Stimulated activated memory B cell treated with anti-CD40 and anti-IgM and Interleukin-4, amounts not matched to agents 10 μg/mL and 1 μg/mL and 100 μg/mL, for 72 hours (primary cell): ENCODE results near the gene ANKS1B.
"Not testable (repeated sequence)": the region's sequence is repeated elsewhere in the genome, so short reads cannot be mapped to it uniquely, and the experiment has no call there.

Source experiments
- ATAC-seq: fragments of 150-1000 bp; cut with Tn5 transposase; 2 replicates; pipeline ENCODE4 v1.10.0; 2021
- H3K27ac Mint-ChIP-seq: one replicate; pipeline ENCODE4 v1.8.0; 2022; ENCODE audit warnings: mild to moderate bottlenecking, mixed read lengths
- H3K27me3 Mint-ChIP-seq: one replicate; pipeline ENCODE4 v1.8.0; 2022; ENCODE audit warnings: mixed read lengths
- H3K36me3 Mint-ChIP-seq: one replicate; pipeline ENCODE4 v1.8.0; 2022; ENCODE audit warnings: mixed read lengths
- H3K4me1 Mint-ChIP-seq: one replicate; pipeline ENCODE4 v1.8.0; 2022; ENCODE audit warnings: mixed read lengths
- H3K4me3 Mint-ChIP-seq: one replicate; pipeline ENCODE4 v1.8.0; 2022; ENCODE audit warnings: mild to moderate bottlenecking, moderate library complexity, mixed read lengths
- H3K9me3 Mint-ChIP-seq: one replicate; pipeline ENCODE4 v1.8.0; 2022; ENCODE audit warnings: mixed read lengths

ANKS1B gene

DNA sequence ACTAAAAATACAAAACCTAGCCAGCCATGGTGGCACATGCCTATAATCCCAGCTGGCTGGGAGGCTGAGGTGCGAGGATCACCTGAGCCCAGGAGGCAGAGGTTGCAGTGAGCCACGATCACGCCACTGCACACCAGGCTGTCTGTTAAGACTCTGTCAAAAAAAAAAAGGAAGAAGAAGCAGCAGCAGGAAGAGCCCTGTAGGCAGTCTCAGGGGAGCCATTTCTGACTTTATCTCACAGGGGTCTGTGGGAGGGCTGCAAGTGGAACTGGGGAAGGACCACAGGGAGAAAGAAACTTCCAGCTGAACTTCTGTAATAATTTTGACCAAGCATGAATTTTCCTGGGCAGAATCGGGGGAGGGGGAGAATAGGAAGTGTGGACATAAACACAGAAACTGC lies 304.5 kb downstream of the ANKS1B start:
- no peak overlapping the region for H3K4me3 Mint-ChIP-seq
- no peaks in the 10 kb centered on the region for H3K27me3 Mint-ChIP-seq
- no peak for ATAC-seq
- no peaks in the 10 kb centered on the region for H3K4me1 Mint-ChIP-seq
- no peak overlapping the region for H3K27ac Mint-ChIP-seq
- H3K9me3 Mint-ChIP-seq = peaks cover 12% of the 10 kb centered on the region
- H3K36me3 Mint-ChIP-seq = no peaks in the 10 kb centered on the region

DNA sequence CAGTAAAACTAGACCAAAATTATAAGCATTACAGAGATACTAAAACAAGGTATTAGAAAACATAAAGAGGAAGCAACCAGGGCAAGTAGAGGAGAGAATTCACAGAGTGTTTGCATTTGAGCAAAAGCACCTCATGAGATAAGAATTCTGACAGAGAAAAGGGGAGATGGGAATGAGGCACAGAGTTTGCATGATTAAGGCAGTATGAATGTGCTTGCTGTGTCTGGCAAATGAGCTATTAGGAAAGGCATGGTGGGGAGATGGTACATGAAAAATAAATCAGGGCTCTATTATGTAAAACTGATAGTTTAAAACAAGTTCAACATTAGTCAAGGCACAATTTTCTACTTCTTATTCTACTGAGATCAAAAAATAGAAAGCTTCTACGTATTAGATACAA lies 314.1 kb downstream of the ANKS1B start:
- Mint-ChIP-seq H3K27me3 (no peaks in the 10 kb centered on the region), H3K4me1 (no peaks in the 10 kb centered on the region), H3K9me3 (peaks cover 8% of the 10 kb centered on the region), H3K36me3 (no peaks in the 10 kb centered on the region), H3K4me3 (no peak overlapping the region), H3K27ac (no peak overlapping the region)
- no peak for ATAC-seq

DNA sequence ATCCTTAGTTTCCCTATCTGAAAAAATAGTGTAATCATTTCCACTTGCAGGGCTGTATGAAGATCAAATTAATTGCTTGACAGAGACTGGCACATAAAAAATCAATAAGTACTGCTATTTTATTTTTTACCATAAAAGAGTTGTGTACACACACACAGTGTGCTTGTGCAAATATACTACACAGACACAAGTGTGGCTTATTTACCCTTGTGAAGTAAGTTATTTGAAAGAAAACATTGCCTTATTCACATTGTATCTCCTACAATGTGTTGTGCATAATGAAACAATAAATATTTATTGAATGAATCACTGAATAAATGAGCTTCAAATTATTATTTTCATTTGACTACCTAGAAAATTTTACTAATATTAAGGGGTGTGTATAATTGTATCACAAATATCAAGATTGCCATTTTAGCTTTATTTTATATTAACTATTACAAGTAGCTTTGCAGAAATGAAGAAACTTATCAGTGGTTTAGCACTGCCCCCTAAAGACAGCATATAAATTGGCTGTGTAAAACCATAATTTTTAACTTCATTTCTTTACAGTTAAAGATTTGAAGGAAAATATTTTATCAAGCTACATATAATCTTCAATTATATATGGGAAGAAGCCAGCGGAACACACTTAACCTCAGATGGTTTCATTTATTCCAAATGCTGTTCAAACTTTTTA lies 325.9 kb downstream of the ANKS1B start:
- H3K27ac Mint-ChIP-seq = no peak overlapping the region
- no peaks in the 10 kb centered on the region for H3K36me3 Mint-ChIP-seq
- ATAC-seq = no peak
- no peaks in the 10 kb centered on the region for H3K9me3 Mint-ChIP-seq
- no peaks in the 10 kb centered on the region for H3K4me1 Mint-ChIP-seq
- H3K27me3 Mint-ChIP-seq = no peaks in the 10 kb centered on the region
- no peak overlapping the region for H3K4me3 Mint-ChIP-seq

DNA sequence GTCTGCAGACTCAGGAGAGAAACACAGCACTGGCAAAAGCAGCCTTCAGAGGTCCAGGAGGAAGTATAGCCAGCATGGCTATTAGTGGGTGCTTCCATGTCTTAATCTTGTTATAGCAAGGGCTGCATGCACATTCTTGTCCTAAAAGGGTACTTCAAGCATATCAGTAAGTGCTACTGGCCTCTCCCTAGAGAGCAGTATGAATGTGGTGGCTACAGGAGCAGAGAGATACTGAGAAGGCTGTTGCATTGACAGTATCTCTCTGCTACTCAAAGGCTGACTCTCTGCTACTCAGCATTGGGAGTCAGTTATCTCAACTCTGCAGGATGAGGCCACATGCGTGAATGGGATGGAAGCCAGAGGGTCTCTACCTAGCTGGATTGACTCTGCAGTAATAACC lies 335.2 kb downstream of the ANKS1B start:
- peak; percentile 31 for ATAC-seq
- H3K27ac Mint-ChIP-seq = no peak overlapping the region

DNA sequence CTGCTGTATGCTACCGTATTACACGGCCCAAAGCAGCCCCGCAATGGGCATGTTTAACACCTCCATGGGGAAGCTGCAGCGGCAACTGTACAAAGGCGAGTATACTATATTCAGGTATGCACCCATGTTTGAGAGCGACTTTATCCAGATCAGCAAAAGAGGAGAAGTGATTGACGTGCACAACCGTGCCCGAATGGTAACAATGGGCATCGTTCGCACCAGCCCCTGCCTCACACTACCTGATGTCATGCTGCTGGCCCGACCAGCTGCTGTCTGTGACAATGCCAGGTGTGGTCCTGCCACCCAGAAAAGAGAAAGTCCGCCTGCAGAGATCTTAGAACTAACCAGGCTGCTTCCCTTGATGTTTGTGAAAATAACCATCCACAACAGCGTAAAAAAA lies 336.6 kb downstream of the ANKS1B start:
- no peaks in the 10 kb centered on the region for H3K27me3 Mint-ChIP-seq
- ATAC-seq = no peak
- H3K36me3 Mint-ChIP-seq = no peaks in the 10 kb centered on the region
- H3K4me3 Mint-ChIP-seq = no peak overlapping the region
- H3K27ac Mint-ChIP-seq = no peak overlapping the region
- H3K9me3 Mint-ChIP-seq = no peaks in the 10 kb centered on the region
- H3K4me1 Mint-ChIP-seq = no peaks in the 10 kb centered on the region

More for the DNA sequence above, 335.2 kb downstream of the ANKS1B start:
- Mint-ChIP-seq H3K36me3 (no peaks in the 10 kb centered on the region), H3K9me3 (no peaks in the 10 kb centered on the region), H3K4me1 (no peaks in the 10 kb centered on the region), H3K27me3 (no peaks in the 10 kb centered on the region), H3K4me3 (no peak overlapping the region)

DNA sequence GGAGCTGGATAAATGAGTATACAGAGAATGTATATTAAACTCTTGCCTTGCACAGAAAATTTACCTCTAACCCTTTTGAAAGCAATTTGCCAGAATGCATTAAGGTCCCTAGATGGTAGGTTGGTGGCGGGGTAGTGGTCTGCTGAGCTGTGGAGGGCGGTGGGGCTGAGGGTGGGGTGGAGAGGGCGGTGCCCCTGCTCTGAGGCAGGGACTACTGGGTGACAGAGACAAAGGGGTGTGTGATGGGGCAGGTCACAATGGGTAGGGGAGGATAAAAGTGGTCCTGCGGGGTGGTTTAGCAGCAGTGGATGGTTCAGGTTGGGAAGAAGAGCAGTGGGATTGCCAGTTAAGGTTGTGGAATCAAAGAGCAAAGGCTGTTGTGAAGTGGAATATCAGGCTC lies 337.3 kb downstream of the ANKS1B start, which contains the start of gene GARIN6:
Gene GARIN6 (plus strand): TSS at position 301 of the 400 bp plus-strand sequence. CDS start 422 bp downstream, outside the sequence.
- Mint-ChIP-seq H3K27ac (no peak within 1 kb of the TSS), H3K27me3 (no peaks in the 10 kb centered on the region), H3K9me3 (no peaks in the 10 kb centered on the region), H3K4me3 (no peak within 1 kb of the TSS), H3K36me3 (no peaks in the 10 kb centered on the region), H3K4me1 (no peaks in the 10 kb centered on the region)
- ATAC-seq = peak; percentile 49

DNA sequence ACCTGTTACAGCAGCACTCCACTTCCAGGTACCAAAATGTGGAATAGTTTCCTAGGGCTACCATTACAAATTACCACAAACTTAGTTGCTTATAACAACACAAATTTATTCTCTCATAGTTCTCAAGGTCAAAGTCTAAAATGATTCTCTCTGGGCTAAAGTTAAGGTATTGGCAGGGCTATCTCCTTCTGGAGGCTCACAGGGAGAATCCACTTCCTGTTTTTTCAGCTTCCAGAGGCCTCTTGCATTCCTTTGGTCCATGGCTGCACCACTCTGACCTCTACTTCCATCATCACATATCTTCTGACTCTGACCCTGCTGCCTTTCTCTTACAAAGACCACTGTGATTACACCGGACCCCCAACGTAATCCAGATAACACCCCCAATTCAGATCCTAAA lies 340.1 kb downstream of the ANKS1B start:
- Mint-ChIP-seq H3K27me3 (no peaks in the 10 kb centered on the region), H3K9me3 (no peaks in the 10 kb centered on the region), H3K36me3 (no peaks in the 10 kb centered on the region), H3K4me3 (no peak overlapping the region), H3K27ac (no peak overlapping the region), H3K4me1 (no peaks in the 10 kb centered on the region)
- no peak for ATAC-seq

DNA sequence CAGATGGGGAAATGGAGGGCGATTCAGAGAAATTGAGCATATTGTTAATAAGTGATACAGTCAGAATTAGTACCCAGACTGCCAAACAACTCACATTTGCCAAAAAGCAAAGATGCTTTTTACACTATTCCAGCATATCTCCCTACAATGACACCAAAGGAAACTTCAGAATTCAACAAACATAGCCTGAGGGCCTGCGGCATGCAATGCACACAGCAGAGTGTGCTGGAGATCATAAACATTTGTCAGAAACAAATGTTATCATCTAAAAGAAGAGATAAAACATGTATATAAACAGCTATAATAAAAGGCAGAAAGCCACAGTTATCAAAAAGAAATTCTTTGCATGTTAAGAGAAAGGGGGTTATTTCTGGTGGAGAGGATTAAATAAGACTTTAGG lies 357.3 kb downstream of the ANKS1B start:
- ATAC-seq = no peak
- Mint-ChIP-seq H3K4me3 (no peak overlapping the region), H3K4me1 (no peaks in the 10 kb centered on the region), H3K9me3 (peaks cover 5% of the 10 kb centered on the region), H3K27me3 (no peaks in the 10 kb centered on the region), H3K36me3 (no peaks in the 10 kb centered on the region), H3K27ac (no peak overlapping the region)

DNA sequence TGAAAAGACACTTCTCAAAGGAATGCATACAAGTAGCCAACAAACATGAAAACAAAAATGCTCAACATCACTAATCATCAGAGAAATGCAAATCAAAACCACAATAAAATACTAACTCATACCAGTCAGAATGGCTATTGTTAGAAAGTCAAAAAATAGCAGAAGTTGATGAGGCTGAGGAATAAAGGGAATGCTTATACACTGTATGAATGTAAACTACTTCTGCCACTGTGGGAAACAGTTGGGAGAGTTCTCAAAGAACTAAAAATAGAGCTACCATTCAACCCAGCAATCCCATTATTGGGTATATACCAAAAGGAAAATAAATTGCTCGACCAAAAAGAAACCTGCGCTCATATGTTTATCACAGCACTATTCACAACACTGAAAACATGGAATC lies 360.1 kb downstream of the ANKS1B start:
- peaks cover 13% of the 10 kb centered on the region for H3K9me3 Mint-ChIP-seq
- not testable (repeated sequence) for ATAC-seq, H3K27me3 Mint-ChIP-seq, H3K27ac Mint-ChIP-seq, H3K36me3 Mint-ChIP-seq, H3K4me3 Mint-ChIP-seq, H3K4me1 Mint-ChIP-seq

DNA sequence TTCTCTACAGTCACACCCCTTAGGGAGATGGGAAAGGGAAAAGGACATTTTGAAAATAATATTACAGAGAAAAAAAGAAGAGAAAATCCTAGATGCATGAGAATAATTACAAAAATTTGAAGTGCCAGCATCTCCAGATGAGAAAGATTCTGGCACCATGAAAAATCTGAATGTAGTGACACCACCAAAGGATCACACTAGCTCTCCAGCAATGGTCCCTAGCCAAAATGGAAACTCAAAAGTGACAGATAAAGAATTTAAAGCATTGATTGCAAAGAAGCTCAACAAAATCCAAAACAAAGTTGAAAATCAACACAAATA lies 364.6 kb downstream of the ANKS1B start:
- peaks cover 11% of the 10 kb centered on the region for H3K9me3 Mint-ChIP-seq
- no peaks in the 10 kb centered on the region for H3K4me1 Mint-ChIP-seq
- ATAC-seq = no peak
- H3K4me3 Mint-ChIP-seq = no peak overlapping the region
- no peak overlapping the region for H3K27ac Mint-ChIP-seq
- no peaks in the 10 kb centered on the region for H3K27me3 Mint-ChIP-seq
- no peaks in the 10 kb centered on the region for H3K36me3 Mint-ChIP-seq

DNA sequence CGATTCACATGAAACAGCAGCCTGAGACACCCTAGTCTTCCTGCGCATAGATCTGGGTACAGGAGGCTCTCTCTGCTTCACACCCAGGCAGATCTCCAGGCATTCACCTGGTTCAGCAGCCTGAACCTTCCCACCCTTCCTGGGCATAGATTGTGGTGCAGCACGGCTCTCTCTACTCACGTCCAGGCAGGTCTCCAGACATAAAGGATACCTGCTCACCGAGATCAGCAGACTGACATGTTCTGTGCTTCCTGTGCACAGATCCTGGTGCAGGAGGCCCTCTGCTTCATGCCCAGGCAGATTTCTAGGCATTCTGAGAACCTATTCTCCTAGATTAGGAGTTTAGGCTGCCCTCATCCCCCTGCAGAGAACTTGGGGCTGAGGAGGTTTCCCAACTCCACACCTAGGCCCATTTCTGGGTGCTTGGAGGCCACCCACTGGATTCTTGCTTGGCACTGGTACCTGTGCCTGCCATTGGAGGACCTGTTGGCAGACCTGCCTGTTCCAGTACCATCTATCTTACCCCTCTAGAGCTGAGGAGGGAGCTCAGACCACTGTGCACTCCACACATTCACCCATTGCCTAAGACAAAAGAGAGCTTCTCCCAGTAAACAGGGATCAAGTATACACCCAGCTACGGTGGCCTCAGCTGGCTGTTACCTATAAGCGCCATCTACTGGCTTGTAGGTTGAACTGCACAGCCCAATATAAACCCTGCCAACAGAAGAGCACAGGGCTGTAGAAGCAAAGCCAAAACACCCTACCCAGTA lies 365.2 kb downstream of the ANKS1B start:
- Mint-ChIP-seq H3K4me3 (no peak overlapping the region), H3K27ac (no peak overlapping the region), H3K27me3 (no peaks in the 10 kb centered on the region), H3K9me3 (peaks cover 11% of the 10 kb centered on the region), H3K36me3 (no peaks in the 10 kb centered on the region), H3K4me1 (no peaks in the 10 kb centered on the region)
- ATAC-seq = no peak

DNA sequence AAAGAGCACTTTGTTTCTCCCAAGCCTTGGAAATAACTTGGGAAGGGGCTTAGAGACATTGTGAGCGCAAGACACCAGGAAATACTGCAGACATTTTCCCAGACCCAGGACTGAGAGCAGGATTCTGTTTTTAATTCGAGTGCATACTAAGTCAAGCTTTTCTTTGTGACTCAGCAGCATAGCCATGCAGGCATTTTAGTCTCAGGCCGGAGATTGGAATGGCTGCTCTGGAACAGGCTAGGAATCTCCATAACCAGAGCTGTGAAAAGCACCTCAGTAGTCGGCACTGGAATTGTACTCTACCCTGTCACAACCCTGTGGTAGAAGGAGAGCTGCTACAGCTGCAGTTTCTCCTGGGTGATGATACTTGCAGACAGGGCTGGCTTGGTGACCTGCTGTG lies 366.1 kb downstream of the ANKS1B start:
- peaks cover 11% of the 10 kb centered on the region for H3K9me3 Mint-ChIP-seq
- H3K4me3 Mint-ChIP-seq = no peak overlapping the region
- H3K36me3 Mint-ChIP-seq = no peaks in the 10 kb centered on the region
- ATAC-seq = no peak
- H3K27me3 Mint-ChIP-seq = no peaks in the 10 kb centered on the region
- H3K27ac Mint-ChIP-seq = no peak overlapping the region
- H3K4me1 Mint-ChIP-seq = no peaks in the 10 kb centered on the region

DNA sequence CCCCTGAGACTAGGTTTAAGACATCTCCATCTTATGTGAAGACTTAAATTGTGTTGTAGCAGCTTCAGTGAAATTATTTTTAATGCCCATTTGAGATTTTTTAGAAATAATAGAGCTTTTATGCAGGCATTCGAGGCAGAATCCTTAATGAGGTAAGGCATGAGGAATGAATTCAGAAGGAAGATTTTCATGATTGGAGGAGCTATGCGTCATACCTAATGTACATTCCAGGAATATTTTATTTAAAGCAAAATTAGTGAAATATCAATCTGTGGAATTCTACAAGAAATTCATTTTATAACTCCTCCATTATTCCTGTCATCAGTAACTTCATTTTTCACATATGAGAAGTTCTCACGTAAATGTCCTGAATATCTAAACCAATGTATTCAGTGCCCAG lies 373.1 kb downstream of the ANKS1B start:
- Mint-ChIP-seq H3K27ac (no peak overlapping the region), H3K27me3 (no peaks in the 10 kb centered on the region), H3K36me3 (no peaks in the 10 kb centered on the region)

DNA sequence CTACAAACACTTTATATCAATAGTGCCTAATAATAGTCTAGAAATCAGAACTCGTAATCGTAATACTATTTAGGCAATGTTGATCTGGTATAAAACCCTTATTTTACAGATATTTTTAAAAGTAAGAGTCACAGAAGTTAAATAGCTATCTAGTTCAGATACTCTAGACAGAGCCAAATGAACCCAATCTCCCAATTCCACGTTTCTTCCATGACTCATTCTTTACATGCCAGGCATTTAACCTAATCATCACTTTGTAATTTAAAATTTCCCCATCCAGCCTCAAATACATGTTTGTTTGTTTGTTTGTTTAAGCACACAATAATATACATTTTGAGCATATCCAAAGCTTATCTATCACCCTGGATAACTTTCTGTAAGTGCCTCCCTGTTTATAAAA lies 373.6 kb downstream of the ANKS1B start:
- Mint-ChIP-seq H3K4me1 (no peaks in the 10 kb centered on the region), H3K27ac (no peak overlapping the region), H3K4me3 (no peak overlapping the region), H3K9me3 (peaks cover 3% of the 10 kb centered on the region), H3K27me3 (no peaks in the 10 kb centered on the region), H3K36me3 (no peaks in the 10 kb centered on the region)
- ATAC-seq = no peak

More for the DNA sequence above, 373.1 kb downstream of the ANKS1B start:
- Mint-ChIP-seq H3K4me3 (no peak overlapping the region), H3K9me3 (peaks cover 3% of the 10 kb centered on the region), H3K4me1 (no peaks in the 10 kb centered on the region)
- ATAC-seq = no peak

DNA sequence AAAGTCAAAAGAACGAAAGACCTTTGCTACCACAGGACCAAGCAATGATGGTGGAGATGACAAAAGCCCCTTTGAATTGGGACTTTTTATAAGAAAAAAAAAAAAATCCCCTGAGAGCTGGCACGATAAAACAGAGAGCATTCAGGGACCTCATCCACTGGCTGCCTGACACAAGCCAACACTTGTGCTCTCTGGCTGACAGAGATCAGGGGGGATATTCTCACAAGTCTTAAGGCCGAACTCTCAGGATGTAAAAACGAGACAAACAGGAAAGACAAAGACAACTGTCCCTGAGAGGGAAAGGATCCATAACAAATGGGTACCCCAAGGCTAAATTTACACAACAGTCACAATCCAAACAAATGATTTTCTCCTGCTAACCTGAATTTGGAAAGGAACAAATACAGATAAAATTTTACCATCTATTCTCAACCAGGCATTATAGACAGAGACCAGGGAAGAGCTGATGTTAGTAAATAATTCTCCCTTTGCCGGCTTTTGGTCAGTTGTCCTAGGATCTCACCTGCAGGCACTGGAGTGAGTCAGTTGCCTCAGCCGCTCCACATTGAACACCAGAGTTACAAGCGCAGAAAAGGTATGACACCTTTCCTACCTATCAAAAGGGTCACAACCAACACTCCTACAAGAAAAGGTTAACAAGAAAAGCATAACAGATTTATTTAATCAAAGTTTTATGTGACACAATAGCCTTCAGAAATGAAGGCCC lies 375.1 kb downstream of the ANKS1B start:
- ATAC-seq = no peak
- H3K4me3 Mint-ChIP-seq = no peak overlapping the region

DNA sequence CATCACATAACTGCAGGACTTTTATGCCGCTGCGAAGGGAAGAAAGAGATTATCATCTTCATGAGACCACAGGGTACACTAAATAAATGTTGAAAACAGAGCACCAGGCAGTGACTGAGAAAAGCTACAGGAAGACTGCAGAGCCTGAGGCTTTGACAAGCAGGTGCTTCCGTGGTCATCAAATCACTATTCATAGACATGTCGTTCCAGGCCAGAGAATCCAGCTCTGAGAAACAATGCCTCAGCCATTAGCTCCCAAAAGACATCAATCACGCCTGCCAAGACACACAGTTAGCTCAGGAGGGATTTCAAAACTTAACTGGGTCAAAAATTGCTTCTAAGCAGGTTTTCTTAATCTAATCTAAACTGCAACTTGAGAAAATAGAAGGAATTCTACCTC lies 384.3 kb downstream of the ANKS1B start:
- peaks cover 5% of the 10 kb centered on the region for H3K9me3 Mint-ChIP-seq

More for the DNA sequence above, 375.1 kb downstream of the ANKS1B start:
- H3K9me3 Mint-ChIP-seq = peaks cover 3% of the 10 kb centered on the region
- H3K36me3 Mint-ChIP-seq = no peaks in the 10 kb centered on the region
- no peaks in the 10 kb centered on the region for H3K27me3 Mint-ChIP-seq
- no peaks in the 10 kb centered on the region for H3K4me1 Mint-ChIP-seq
- H3K27ac Mint-ChIP-seq = no peak overlapping the region

More for the DNA sequence above, 384.3 kb downstream of the ANKS1B start:
- Mint-ChIP-seq H3K27ac (no peak overlapping the region), H3K36me3 (no peaks in the 10 kb centered on the region), H3K4me1 (no peaks in the 10 kb centered on the region), H3K27me3 (no peaks in the 10 kb centered on the region), H3K4me3 (no peak overlapping the region)
- ATAC-seq = no peak
